Small intestine (tissue), 7 donors: ENCODE results near the gene WFIKKN1. TPM values are rescaled to one million over a fixed set of nuclear protein-coding genes. Genes with fewer than 3 reads are reported as not detected.

Source experiments
- DNase-seq, 2 donors: peaks; one replicate each; pipeline versions ENCODE4 v3.0.0 to v3.0.0-alpha.2; 2013
- FAIRE-seq: peaks from 2 replicates; lab custom pipeline; 2012; peaks lifted over from hg19 to GRCh38; lab: Jason Lieb, UNC
- H3K27ac ChIP-seq, 3 donors: one replicate each; pipeline ENCODE4 v1.5.1; 2013; ENCODE audit warnings: low read length in 2 of 3, mild to moderate bottlenecking in 2 of 3, control low read depth in 1 of 3, inconsistent platforms in 1 of 3, low read depth in 1 of 3, moderate library complexity in 1 of 3
- H3K27me3 ChIP-seq, 3 donors: one replicate each; pipeline ENCODE4 v1.6.1; 2013; ENCODE audit warnings: low read length in 3 of 3, inconsistent platforms in 1 of 3; ENCODE audit not compliant: control insufficient read depth in 3 of 3, insufficient read depth in 3 of 3
- H3K36me3 ChIP-seq, 3 donors: one replicate each; pipeline ENCODE4 v1.6.1; 2013; ENCODE audit warnings: low read length in 3 of 3, inconsistent platforms in 1 of 3, low read depth in 1 of 3, mild to moderate bottlenecking in 1 of 3, moderate library complexity in 1 of 3; ENCODE audit not compliant: control insufficient read depth in 3 of 3, insufficient read depth in 2 of 3
- H3K4me1 ChIP-seq, 3 donors: one replicate each; pipeline ENCODE4 v1.6.1; 2013; ENCODE audit warnings: low read length in 2 of 3, inconsistent platforms in 1 of 3, low read depth in 1 of 3, mild to moderate bottlenecking in 1 of 3, moderate library complexity in 1 of 3; ENCODE audit not compliant: control insufficient read depth in 3 of 3, insufficient read depth in 2 of 3
- H3K4me3 ChIP-seq, 3 donors: one replicate each; pipeline ENCODE4 v1.5.1; 2013; ENCODE audit warnings: low read length in 3 of 3, control low read depth in 1 of 3, inconsistent platforms in 1 of 3, low read depth in 1 of 3, mild to moderate bottlenecking in 1 of 3, moderate library complexity in 1 of 3
- H3K9me3 ChIP-seq, 2 donors: one replicate each; pipeline ENCODE4 v1.6.1; 2013; ENCODE audit warnings: low read depth in 1 of 2, low read length in 1 of 2; ENCODE audit not compliant: control insufficient read depth in 2 of 2, insufficient read depth in 1 of 2
- WGBS, 3 donors: extraction: QIAGEN DNeasy Blood & Tissue Kit; methylation state at CpG; one replicate each; pipeline ENCODE4 v1.1.7; 2013; 5-methylcytosine and 5-hydroxymethylcytosine counted together
- polyA plus RNA-seq, 4 donors: library from polyadenylated mRNA; stranded (reverse) in 3 of 4; unstranded in 1 of 4; fragments of 200-250 nt in 3 of 4; fragments of 120-200 nt in 1 of 4; gene quantifications; one replicate each; pipeline versions ENCODE4 v1.2.1 to v1.2.3, GENCODE V29; 2013
- donor health status: healthy with polysubstance abuse.
- donor health status: control.
- donor health status: control.
- donor health status: Bipolar disorder and iron deficiency.
- donor health status: healthy.

The WFIKKN1 gene
- polyA plus RNA-seq, 4 donors = 0.60 to 7.6 (median 3.6) TPM

DNA sequence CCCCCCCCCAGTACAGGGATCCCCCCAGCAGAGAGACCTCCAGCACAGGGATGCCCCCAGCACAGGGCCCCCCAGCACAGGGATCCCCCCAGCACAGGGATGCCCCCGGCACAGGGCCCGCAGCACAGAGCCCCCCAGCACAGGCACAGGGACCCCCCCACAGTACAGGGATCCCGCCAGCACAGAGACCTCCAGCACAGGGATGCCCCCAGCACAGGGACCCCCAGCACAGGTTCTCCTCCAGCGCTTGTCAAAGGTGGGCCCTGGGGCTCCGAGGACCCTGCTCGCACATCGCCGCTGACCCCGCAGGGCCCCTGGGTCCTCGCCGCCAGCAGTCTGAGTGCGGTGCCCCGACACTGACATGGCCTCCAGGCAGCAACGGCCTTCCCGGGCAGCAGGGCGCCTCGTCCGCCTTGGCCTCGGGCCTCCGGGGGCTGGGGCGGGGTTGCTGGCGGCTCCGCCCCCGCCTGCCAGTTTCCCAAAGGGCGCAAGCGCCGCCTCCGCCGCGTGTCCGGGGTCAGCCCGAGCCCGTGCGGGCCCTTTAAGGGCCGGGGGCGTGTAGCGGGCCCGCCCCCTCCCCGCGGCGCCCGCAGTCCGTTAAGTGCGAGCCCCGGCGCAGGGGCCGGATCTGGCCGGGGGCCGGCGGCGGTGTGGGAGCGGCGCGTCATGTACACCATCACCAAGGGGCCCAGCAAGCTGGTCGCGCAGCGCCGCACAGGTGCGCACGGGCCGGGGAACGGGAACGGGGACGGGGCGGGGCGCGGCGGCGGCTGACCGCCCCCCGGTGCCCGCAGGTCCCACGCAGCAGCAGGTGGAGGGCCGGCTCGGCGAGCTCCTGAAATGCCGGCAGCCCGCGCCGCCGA, 10.8 kb downstream of the WFIKKN1 start, which contains the start of gene MCRIP2:
Gene MCRIP2 (plus strand): TSS at position 503 of the 863 bp plus-strand sequence. CDS start 164 bp downstream, at position 667.
- H3K4me1 ChIP-seq = peaks cover 0 to 52% (median 5%) of the 10 kb centered on the region in 3 donors
- H3K9me3 ChIP-seq = no peaks in the 10 kb centered on the region
- H3K27me3 ChIP-seq = no peaks in the 10 kb centered on the region
- peak within 1 kb of the TSS; percentile 88 to 91 (median 91) for H3K27ac ChIP-seq
- peak; percentile 87 to 94 for DNase-seq
- no peak for FAIRE-seq
- 1 to 3% (median 1%) methylated on average over 60 to 81 of the region's 81 CpGs for WGBS, 3 donors
- peak within 1 kb of the TSS; percentile 69 to 97 (median 94) for H3K4me3 ChIP-seq
- peaks cover 0 to 38% (median 0%) of the 10 kb centered on the region in 3 donors for H3K36me3 ChIP-seq

DNA sequence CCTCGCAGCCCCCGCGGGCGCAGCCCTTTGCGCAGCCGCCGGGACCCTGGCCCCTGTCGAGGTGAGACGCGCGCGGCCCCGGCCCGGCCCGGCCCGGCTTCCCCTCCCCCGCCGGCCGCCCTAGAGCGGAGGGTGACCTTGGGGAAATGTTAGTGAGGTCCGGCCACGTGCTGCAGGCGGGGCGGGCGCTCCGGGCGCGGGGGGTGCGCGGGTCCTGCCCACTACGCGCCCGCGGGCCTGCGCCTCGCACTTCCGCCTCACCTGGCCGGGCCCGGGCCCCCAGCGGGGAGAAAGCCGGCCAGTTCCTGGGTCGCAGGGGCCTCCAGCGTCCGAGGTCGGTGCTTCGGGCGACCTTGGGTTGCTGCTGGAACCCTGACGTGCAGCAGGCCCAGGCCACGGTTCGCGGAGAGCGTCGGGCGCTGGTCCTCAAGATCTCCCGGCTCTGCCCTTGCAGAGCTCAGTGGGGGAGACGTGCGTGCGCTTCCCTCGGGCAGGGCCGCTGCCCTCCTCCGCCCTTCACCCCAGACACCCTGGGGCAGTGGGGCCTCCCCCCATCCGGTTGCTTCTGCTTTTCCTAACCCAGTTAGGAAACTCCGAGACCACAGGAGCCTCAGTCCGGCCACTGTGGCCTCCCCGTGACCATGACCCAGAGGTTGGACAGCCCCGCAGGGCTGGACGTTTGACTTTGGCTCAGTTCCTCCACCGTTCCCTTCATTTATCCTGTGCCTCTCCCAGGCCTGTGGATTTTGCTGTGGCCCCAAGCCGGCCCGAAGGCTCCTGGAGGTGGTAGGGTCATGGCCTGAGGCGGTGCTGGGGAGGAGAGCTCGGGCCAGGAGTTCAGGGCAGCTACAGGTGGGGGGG, 11.6 kb downstream of the WFIKKN1 start:
- Histone ChIP-seq H3K4me3 (peak overlapping the region; percentile 69 to 97 (median 94)), H3K4me1 (peaks cover 0 to 58% (median 5%) of the 10 kb centered on the region in 3 donors), H3K36me3 (peaks cover 0 to 47% (median 0%) of the 10 kb centered on the region in 3 donors), H3K27me3 (no peaks in the 10 kb centered on the region), H3K9me3 (no peaks in the 10 kb centered on the region), H3K27ac (peak overlapping the region; percentile 88 to 91 (median 91))
- DNase-seq (peak; percentile 74 to 84), FAIRE-seq (no peak)
- 3 to 5% (median 5%) methylated on average over 54 to 72 of the region's 72 CpGs for WGBS, 3 donors

DNA sequence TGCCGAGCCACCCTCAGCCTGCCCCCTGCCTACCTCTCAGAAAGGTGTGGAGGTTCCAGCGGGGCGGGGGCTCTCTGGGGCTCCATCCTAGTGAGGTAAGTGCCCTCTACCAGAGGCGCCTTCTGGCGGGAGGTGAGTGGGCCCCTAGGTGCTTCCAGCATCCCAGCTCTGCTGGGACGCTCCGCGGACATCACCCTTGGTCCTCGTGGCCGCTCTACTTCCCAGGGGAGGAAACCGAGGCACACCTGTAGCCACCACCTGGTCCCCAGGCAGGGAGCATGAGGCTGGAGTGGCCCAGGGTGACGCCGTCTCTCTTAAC, 12.2 kb downstream of the WFIKKN1 start:
- peaks cover 0 to 58% (median 5%) of the 10 kb centered on the region in 3 donors for H3K4me1 ChIP-seq
- no peak for DNase-seq

DNA sequence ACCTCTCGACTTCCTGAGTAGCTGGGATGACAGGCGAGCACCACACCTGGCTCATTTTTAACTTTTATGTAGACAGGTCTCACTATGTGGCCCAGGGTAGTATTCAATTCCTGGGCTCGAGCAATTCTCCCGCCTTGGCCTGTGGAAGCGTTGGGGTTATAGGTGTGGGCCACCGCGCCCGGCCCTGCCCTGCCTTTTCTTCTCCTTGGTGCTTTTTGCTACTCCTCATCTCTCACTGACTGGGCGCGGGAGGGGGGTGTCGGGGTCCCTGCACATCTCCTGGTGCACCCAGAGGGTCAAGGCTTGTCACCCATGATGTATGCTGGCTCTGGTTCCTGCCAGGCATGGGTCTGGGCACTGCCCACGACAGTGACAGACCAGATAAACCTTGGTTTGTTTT, 13.8 kb downstream of the WFIKKN1 start:
- no peak overlapping the region for H3K4me3 ChIP-seq
- H3K9me3 ChIP-seq = no peaks in the 10 kb centered on the region
- peak overlapping the region; percentile 4 to 65 (median 35) for H3K27ac ChIP-seq
- H3K27me3 ChIP-seq = no peaks in the 10 kb centered on the region
- H3K36me3 ChIP-seq = peaks cover 0 to 60% (median 0%) of the 10 kb centered on the region in 3 donors
- DNase-seq (no peak), FAIRE-seq (no peak)
- 80 to 88% (median 84%) methylated on average over 12 of the region's 12 CpGs for WGBS, 3 donors
- H3K4me1 ChIP-seq = peaks cover 0 to 63% (median 5%) of the 10 kb centered on the region in 3 donors

More for the DNA sequence above, 12.2 kb downstream of the WFIKKN1 start:
- Histone ChIP-seq H3K9me3 (no peaks in the 10 kb centered on the region), H3K27ac (peak overlapping the region; percentile 88 to 91 (median 91)), H3K4me3 (peak overlapping the region; percentile 62 to 94 (median 77)), H3K27me3 (no peaks in the 10 kb centered on the region), H3K36me3 (peaks cover 0 to 53% (median 0%) of the 10 kb centered on the region in 3 donors)
- WGBS, 3 donors = 52 to 71% (median 70%) methylated on average over 12 to 13 of the region's 13 CpGs
- FAIRE-seq = no peak

DNA sequence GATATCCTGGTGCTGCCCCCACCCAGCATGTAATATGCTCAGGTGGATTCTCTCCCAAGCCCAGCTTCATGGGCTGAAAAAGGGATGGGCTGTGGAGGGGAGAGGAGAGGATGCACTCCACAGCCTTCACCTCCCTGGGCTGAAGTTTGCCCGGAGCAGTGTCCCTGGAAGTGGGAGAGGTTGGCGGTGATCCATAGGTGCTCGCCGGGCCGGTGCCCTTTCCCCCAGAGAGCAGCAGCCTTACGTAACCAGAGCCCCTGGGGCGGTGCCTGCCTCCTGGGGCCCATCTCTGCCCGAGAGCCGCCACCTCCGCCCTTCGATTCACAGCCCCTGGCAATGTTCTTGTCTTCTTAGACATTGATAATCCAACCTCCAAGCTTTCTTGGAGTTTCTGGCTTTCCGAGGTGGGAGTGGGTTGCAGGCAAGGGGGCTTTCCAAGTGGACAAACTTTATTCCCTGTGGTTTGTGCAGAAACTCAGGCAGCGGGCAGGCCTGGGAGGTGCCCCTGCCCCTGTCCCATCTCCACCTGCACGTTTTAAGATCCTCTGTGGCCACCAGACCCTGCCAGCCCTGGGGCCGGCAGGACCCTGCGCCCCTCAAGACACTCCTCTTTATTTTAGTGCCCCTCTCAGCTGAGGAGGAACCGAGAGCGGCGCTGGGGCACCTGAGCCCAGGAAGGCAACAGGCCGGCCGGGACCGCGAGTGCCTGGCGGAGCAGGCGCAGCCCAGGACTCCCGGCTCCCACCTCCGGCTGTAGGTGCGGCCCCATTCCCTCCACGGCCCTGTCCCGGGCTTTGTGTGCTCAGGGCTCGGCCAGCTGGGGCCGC, 15.3 kb downstream of the WFIKKN1 start:
- Histone ChIP-seq H3K36me3 (peaks cover 0 to 68% (median 0%) of the 10 kb centered on the region in 3 donors), H3K4me3 (peak overlapping the region in 1 of 3 donors; percentile 22), H3K27me3 (no peaks in the 10 kb centered on the region), H3K27ac (peak overlapping the region; percentile 86 to 98 (median 97)), H3K4me1 (peaks cover 0 to 61% (median 5%) of the 10 kb centered on the region in 3 donors), H3K9me3 (no peaks in the 10 kb centered on the region)
- WGBS, 3 donors = 36 to 66% (median 50%) methylated on average over 30 to 32 of the region's 32 CpGs
- FAIRE-seq (no peak), DNase-seq (peak; percentile 81 to 88)

DNA sequence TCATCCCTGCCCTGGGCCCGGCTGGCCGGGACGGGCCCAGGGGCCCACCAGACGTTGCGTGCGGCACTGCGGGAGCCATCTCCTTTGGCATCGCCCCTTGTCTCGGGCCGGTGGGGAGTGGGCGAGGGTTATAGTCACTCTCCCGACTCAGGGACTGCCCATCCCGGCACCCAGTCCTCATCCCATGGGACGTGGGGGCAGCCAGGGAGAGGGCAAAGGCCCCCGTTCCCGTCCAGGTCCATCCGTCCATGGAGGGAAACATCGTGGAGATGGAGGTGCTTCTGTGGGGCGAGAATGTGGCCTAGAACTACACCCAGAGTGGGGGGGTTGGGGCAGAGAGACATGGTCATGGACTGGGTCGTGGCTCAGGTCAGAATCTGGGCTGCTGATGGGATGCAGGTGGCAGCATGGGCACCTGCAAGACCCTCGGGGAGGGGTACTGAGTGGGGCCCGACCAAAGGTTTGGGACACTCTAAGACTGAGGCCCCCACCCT, 15.9 kb downstream of the WFIKKN1 start:
- 47 to 75% (median 52%) methylated on average over 19 to 22 of the region's 22 CpGs for WGBS, 3 donors
- Histone ChIP-seq H3K4me3 (no peak overlapping the region), H3K36me3 (peaks cover 0 to 75% (median 0%) of the 10 kb centered on the region in 3 donors), H3K27ac (peak overlapping the region; percentile 86 to 98 (median 97)), H3K4me1 (peaks cover 0 to 61% (median 5%) of the 10 kb centered on the region in 3 donors), H3K27me3 (no peaks in the 10 kb centered on the region), H3K9me3 (no peaks in the 10 kb centered on the region)
- FAIRE-seq (no peak), DNase-seq (no peak)

DNA sequence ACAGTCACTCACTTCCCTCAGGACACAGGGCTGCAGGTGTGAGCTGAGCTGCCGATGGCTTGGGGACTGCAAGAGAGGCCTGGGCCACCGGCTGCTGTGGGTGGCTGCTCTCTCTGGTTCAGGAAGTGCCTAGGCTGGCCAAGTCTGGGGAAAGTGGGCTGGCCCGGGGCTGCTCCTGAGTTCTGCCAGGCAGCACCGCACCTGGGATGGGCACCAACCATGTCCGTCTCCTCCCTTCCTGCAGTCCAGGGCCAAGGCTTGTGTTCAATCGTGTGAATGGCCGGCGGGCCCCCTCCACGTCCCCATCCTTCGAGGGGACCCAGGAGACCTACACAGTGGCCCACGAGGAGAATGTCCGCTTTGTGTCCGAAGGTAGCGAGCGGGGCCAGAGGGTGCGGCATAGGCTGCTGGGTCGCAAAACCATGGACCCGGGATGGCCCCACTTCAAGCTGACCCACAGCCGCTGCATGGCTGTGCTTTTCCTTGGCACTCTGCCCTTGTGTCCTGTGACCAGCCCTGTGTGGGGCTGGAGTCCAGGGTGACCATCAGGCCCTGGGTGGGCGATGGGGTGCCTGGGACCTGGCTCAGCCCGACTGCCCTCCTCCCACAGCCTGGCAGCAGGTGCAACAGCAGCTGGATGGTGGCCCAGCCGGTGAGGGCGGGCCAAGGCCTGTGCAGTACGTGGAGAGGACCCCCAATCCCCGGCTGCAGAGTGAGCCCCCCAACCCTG, 16.6 kb downstream of the WFIKKN1 start:
- Histone ChIP-seq H3K36me3 (peaks cover 0 to 81% (median 0%) of the 10 kb centered on the region in 3 donors), H3K4me1 (peaks cover 0 to 61% (median 5%) of the 10 kb centered on the region in 3 donors), H3K4me3 (peak overlapping the region; percentile 6 to 42 (median 28)), H3K9me3 (no peaks in the 10 kb centered on the region), H3K27ac (peak overlapping the region; percentile 86 to 98 (median 97)), H3K27me3 (no peaks in the 10 kb centered on the region)
- no peak for FAIRE-seq
- peak; percentile 16 to 52 for DNase-seq
- 28 to 66% (median 38%) methylated on average over 24 to 25 of the region's 25 CpGs for WGBS, 3 donors
